Esophagus squamous epithelium (tissue), 4 donors: ENCODE measurements around the gene PAPLN.

ENCODE experiments used
- POLR2A ChIP-seq, 4 donors: fragments of 450-650 bp; IDR thresholded peaks; one replicate each; pipeline ENCODE4 v1.6.1; 2017; ENCODE audit warnings: antibody characterized with exemption in 4 of 4, mild to moderate bottlenecking in 4 of 4, moderate library complexity in 3 of 4
- TF ChIP-seq, protein P1 (sequence below), 6 experiments: fragments of 450-650 bp in 4 of 6; fragments of 200-600 bp in 2 of 6; sonication (generic) in 2 of 6; IDR thresholded peaks; one replicate each; pipeline ENCODE4 v1.5.1; 2016 to 2019; ENCODE audit warnings: antibody characterized with exemption in 6 of 6, mild to moderate bottlenecking in 4 of 6, moderate library complexity in 4 of 6

DNA sequence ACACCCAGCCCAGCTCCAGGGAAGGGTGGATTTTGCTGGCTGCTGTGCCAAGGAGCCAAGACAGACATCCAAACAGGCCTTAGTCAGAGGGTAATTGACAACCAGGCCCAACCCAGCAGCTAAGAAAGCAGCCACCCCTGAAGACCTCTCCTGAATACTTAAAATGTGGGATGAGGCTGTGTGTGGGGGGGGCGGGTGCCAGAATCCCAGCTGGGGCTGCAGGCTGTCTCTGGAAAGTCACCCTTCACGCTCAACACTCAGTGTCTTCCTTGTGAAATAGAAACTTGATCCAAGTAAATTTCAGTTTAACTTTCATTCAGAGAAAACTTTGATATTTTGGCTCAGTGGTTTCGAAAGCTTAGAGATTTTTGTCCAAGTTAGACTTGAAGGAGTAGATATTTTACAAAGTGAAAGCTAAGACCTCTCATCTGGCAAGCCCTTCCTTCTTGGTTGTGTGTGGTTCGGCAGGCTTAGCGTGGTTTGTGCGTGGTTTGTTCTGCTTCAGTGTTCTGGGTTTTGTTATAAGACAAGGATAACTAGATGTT lies 5.1 kb downstream of the PAPLN start:
- TF ChIP-seq, protein P1, sequence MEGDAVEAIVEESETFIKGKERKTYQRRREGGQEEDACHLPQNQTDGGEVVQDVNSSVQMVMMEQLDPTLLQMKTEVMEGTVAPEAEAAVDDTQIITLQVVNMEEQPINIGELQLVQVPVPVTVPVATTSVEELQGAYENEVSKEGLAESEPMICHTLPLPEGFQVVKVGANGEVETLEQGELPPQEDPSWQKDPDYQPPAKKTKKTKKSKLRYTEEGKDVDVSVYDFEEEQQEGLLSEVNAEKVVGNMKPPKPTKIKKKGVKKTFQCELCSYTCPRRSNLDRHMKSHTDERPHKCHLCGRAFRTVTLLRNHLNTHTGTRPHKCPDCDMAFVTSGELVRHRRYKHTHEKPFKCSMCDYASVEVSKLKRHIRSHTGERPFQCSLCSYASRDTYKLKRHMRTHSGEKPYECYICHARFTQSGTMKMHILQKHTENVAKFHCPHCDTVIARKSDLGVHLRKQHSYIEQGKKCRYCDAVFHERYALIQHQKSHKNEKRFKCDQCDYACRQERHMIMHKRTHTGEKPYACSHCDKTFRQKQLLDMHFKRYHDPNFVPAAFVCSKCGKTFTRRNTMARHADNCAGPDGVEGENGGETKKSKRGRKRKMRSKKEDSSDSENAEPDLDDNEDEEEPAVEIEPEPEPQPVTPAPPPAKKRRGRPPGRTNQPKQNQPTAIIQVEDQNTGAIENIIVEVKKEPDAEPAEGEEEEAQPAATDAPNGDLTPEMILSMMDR (IDR thresholded peaks at IDR 0.05) = no peak
- TF ChIP-seq POLR2A (IDR thresholded peaks at IDR 0.05) = no peak
